ENCODE measurements around the gene PRPF19. TPM values are rescaled to one million over a fixed set of nuclear protein-coding genes. Genes with fewer than 3 reads are reported as not detected.

The PRPF19 gene
- total RNA-seq, 1 experiment from 2014 or later, result 128 TPM

DNA sequence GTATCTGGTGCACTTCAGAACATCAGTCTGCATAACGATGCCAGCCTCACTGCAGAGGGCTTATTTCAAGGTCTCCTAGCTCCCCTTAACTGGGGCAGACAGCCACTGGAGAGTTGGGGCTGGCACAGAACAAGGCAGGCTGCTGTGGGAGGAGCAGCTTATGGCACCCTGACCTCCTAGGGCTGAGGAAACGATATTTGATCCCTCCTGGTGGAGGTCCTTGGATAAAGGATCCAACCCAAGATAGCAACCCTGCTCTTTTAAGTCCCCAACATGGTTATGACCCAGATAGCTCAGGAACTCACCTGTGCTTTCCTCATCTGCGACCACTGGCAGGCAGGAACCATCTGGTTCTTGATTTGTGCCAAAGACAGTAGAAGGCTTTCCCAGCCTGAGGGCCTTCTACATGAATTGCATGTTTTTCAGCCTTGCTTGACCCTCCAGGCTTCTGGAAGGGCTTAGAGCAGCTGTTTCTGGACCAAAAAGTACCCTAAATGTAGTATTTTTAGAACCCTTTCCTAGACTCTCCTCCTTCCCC, 10.4 kb upstream of the PRPF19 start:
- intact Hi-C loops (cut with micrococcal nuclease; ENCODE audit: unreplicated experiment), result loop anchor here (5.0 kb wide), 1 partner anchor 216 kb away; no protein-coding TSS in a partner anchor
- no peak overlapping the region for H3K4me3 Mint-ChIP-seq (ENCODE audit: low read depth, unreplicated experiment)
- H3K27ac Mint-ChIP-seq (ENCODE audit: unreplicated experiment), result no peak overlapping the region
- no peak for DNase-seq
- TF ChIP-seq, protein P1, sequence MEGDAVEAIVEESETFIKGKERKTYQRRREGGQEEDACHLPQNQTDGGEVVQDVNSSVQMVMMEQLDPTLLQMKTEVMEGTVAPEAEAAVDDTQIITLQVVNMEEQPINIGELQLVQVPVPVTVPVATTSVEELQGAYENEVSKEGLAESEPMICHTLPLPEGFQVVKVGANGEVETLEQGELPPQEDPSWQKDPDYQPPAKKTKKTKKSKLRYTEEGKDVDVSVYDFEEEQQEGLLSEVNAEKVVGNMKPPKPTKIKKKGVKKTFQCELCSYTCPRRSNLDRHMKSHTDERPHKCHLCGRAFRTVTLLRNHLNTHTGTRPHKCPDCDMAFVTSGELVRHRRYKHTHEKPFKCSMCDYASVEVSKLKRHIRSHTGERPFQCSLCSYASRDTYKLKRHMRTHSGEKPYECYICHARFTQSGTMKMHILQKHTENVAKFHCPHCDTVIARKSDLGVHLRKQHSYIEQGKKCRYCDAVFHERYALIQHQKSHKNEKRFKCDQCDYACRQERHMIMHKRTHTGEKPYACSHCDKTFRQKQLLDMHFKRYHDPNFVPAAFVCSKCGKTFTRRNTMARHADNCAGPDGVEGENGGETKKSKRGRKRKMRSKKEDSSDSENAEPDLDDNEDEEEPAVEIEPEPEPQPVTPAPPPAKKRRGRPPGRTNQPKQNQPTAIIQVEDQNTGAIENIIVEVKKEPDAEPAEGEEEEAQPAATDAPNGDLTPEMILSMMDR (IDR thresholded peaks at IDR 0.05; ENCODE audit: unreplicated experiment), result no peak
- peaks cover 23% of the 10 kb centered on the region for H3K4me1 Mint-ChIP-seq (ENCODE audit: low read depth, unreplicated experiment)
- no peaks in the 10 kb centered on the region for H3K9me3 Mint-ChIP-seq (ENCODE audit: low read depth, unreplicated experiment)
- peaks cover 20% of the 10 kb centered on the region for H3K36me3 Mint-ChIP-seq (ENCODE audit: insufficient read depth, unreplicated experiment)
- BruUV-seq (replicated peaks), result no TSS peak
- peaks cover 9% of the 10 kb centered on the region for H3K27me3 Mint-ChIP-seq (ENCODE audit: unreplicated experiment)
- CTCF ChIA-PET, result no interaction called here

DNA sequence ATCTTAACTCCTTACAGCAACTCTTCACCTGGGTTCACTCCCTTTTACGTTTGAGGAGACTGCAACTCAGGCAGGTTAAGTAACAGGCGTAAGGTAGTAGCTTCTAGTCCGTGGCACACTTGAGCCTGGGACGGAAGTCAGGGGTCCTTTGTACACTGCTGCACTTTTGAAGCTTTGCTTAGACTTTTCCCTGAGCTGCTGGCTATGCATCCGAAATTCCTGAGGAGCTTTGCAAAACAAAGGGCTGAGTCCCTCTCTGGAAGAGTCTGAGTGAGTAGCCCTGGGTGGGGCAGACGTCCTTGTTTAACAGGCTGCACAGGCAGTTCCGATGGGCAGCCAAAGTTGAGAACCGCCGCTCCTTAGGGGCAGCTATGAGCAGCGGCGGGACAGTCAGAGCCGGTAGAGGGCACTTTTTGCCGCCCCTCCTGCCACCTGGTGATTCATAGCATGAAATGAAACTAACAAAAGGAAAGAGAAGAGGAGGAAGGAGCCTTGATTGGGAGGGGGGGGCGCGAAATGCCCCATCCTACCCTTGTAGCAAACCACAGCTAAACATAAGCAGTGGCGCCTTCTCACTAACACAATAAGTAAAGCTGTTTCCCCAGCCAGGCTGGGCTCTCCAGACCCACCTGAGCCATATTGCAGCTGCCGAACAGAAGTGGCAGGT, 9.0 kb upstream of the PRPF19 start:
- TSS peak; percentile 35 for BruUV-seq (replicated peaks)
- peak; percentile 79 for DNase-seq
- H3K9me3 Mint-ChIP-seq (ENCODE audit: low read depth, unreplicated experiment), result no peaks in the 10 kb centered on the region
- H3K27ac Mint-ChIP-seq (ENCODE audit: unreplicated experiment), result peak overlapping the region; percentile 30
- intact Hi-C loops (cut with micrococcal nuclease; ENCODE audit: unreplicated experiment), result loop anchor here (5.0 kb wide), 1 partner anchor 217 kb away; no protein-coding TSS in a partner anchor
- peaks cover 23% of the 10 kb centered on the region for H3K27me3 Mint-ChIP-seq (ENCODE audit: unreplicated experiment)
- peaks cover 23% of the 10 kb centered on the region for H3K4me1 Mint-ChIP-seq (ENCODE audit: low read depth, unreplicated experiment)
- CTCF ChIA-PET, result interaction anchor here (0.6 to 2.6 kb wide), 11 partner anchors 8 to 339 kb away, joined by 3 to 8 read pairs (median 4); partner anchors contain the start of genes PRPF19, TMEM132A and VPS37C
- peak overlapping the region; percentile 97 for H3K4me3 Mint-ChIP-seq (ENCODE audit: low read depth, unreplicated experiment)
- TF ChIP-seq, protein P1 (IDR thresholded peaks at IDR 0.05; ENCODE audit: unreplicated experiment), result no peak
- H3K36me3 Mint-ChIP-seq (ENCODE audit: insufficient read depth, unreplicated experiment), result peaks cover 20% of the 10 kb centered on the region

DNA sequence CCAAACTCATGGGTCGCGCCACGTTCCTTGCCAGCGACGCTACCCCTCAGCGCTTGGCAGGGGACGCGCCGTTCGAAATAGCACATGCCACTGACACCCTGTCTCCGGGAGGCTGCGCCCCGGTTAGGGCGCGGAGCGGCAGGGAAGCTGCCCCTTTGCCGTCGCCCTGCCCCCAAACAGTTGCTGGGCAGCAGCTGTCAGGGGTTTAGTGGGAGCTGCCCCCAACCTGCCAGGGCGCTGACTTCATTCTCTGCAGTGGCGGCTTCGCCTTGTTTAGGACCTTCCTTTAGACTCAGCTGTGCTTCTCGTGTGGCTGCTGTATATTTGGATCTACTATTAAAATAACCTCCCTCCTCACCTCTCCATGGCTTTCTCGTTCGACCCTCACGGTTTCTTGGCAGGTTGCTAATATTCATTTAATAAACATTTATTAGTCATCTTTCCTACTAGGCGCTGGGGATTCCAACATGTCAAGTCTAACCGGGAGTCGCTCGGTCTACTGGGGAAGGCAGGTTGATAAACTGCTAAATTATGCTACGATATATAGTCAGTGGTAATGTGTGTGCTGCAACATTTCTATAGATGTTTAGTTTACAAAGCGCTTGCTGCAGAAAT, 8.4 kb upstream of the PRPF19 start:
- intact Hi-C loops (cut with micrococcal nuclease; ENCODE audit: unreplicated experiment), result loop anchor here (5.0 kb wide), 1 partner anchor 218 kb away; no protein-coding TSS in a partner anchor
- Mint-ChIP-seq H3K27ac (ENCODE audit: unreplicated experiment) (peak overlapping the region; percentile 30), H3K4me3 (ENCODE audit: low read depth, unreplicated experiment) (peak overlapping the region; percentile 97), H3K36me3 (ENCODE audit: insufficient read depth, unreplicated experiment) (peaks cover 20% of the 10 kb centered on the region), H3K27me3 (ENCODE audit: unreplicated experiment) (peaks cover 29% of the 10 kb centered on the region), H3K4me1 (ENCODE audit: low read depth, unreplicated experiment) (peaks cover 23% of the 10 kb centered on the region), H3K9me3 (ENCODE audit: low read depth, unreplicated experiment) (no peaks in the 10 kb centered on the region)
- BruUV-seq (replicated peaks), result no TSS peak
- CTCF ChIA-PET, result interaction anchor here (0.6 to 2.6 kb wide), 11 partner anchors 9 to 339 kb away, joined by 3 to 8 read pairs (median 4); partner anchors contain the start of genes PRPF19, TMEM132A and VPS37C
- TF ChIP-seq, protein P1 (IDR thresholded peaks at IDR 0.05; ENCODE audit: unreplicated experiment), result no peak
- peak; percentile 39 for DNase-seq

DNA sequence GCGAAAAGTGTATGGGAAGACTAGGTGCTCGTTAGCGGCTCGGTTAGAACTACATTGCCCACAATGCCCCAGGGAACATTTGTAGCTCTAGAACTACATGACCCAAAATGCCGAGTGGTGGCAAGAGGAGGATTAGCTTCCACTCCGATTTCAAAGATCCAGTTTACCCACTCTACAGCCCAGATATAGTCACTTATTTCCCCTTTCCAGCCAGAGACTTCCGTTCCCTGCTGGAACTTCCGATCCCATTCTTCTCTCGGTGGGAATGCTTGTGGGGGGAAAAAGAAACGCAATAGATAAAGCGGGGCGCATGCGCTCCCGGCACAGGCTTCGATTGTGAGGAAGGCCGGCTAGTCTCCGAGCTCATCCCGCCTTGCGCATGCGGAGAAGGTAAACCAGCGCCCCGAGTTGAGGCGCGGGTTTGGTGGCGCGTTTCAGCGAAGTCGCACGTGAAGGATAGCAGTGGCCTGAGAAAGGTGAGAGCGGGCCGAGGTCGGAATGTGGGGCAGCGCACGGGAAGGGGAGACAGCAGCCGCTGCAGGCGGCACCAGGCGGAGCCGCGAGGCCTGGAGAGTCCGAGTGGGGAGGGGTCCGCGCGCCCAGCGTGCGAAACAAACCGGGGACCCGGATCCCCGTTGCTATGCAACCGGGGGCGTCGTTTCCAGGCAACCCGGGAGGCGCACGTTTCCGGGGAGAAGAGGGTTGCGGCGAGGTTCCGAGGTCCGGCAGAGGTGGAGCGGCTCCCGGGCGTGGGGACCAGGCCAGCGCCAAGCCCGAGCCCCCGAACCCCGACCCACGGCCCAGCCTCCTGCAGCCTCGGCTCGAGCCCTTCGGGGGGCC, 7.6 kb upstream of the PRPF19 start, which contains the start of gene TMEM109:
TMEM109 (plus strand) TSS at position 366 of the 840 bp plus-strand sequence. CDS start 5,536 bp downstream, outside the sequence.
- Mint-ChIP-seq H3K36me3 (ENCODE audit: insufficient read depth, unreplicated experiment) (peaks cover 20% of the 10 kb centered on the region), H3K4me1 (ENCODE audit: low read depth, unreplicated experiment) (peaks cover 23% of the 10 kb centered on the region), H3K9me3 (ENCODE audit: low read depth, unreplicated experiment) (no peaks in the 10 kb centered on the region), H3K27me3 (ENCODE audit: unreplicated experiment) (peaks cover 36% of the 10 kb centered on the region), H3K4me3 (ENCODE audit: low read depth, unreplicated experiment) (peak within 1 kb of the TSS; percentile 97), H3K27ac (ENCODE audit: unreplicated experiment) (peak within 1 kb of the TSS; percentile 94)
- TF ChIP-seq, protein P1 (IDR thresholded peaks at IDR 0.05; ENCODE audit: unreplicated experiment), result no peak
- CTCF ChIA-PET, result interaction anchor here (0.7 to 2.6 kb wide), 9 partner anchors 8 to 422 kb away, joined by 3 to 8 read pairs (median 3); partner anchors contain the start of genes PRPF19 and VPS37C
- intact Hi-C loops (cut with micrococcal nuclease; ENCODE audit: unreplicated experiment), result no loop called here
- peak; percentile 80 for DNase-seq
- no TSS peak for BruUV-seq (replicated peaks)
